ENCODE results near the gene SHANK3.

SHANK3 gene

DNA sequence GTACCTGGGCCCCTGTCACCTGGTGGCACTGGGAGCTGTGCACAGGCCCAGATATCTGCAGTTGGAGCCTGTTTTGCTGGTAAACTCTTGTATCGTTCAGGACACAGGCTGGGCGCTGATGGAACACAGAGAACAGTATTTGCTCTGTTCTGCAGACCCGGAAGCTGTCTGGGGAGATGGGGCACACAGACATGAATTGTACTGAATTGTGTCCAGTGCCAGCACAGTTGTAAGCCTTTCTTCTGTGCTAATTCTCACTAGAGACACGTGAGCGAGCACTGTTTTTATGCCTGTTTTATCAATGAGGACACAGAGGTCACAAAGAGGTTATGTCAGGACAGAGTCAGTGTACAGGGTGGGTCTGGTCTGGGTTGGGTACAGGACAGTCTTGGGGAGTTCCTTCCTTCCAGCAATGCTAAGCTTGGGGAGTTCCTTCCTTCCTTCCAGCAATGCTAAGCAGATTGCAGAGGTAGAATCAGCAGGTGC lies 41.0 kb downstream of the SHANK3 start:
- no peak for DNase-seq (ENCODE audit: low read depth)

- no peak for DNase-seq (ENCODE audit: low read depth)
Measured at GRCh38 chr22:50714150-50714549, 41.5 kb downstream of the SHANK3 start.

DNA sequence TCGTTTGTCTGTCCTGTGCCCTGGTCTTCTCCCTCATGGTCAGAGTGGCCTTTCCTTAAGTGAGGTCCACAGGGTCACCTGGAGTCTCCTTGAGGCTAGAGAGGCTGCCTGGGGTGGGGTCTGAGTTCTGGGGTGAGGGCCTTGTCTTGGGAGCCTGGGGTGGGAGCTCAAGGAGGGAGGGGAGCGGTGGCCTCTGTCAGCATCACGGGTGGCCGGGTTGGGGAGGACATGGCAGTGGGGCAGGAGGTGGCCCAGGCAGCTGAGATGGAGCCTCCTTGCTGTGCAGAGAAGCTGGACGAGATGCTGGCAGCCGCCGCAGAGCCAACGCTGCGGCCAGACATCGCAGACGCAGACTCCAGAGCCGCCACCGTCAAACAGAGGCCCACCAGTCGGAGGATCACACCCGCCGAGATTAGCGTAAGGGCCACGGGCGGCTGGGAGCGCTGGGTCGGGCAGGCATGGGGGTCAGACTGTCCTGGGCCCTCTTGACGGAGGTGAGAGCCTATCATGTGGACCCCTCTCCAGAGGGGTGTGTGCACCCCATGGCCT lies 42.1 kb downstream of the SHANK3 start:
- no peak for DNase-seq (ENCODE audit: low read depth)

GRCh38 chr22:50715250-50715649 lies 42.6 kb downstream of the SHANK3 start:
- no peak for DNase-seq (ENCODE audit: low read depth)

DNA sequence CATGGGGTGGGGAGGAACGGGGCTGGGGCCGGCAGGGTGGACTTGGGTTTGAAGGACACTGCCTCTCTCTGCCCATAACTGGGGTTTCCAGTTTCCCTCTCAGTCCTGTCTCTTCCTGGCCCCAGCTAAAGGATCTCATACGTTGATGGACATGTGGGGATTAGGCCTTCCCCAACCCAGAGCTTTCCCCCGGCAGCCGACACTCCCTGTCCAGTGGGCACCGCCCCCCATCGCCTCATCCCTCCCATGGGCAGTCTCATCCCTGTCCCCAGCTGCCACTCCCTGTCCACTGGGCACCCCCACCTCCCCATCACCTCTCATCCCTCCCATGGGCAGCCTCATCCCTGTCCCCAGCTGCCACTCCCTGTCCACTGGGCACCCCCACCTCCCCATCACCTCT lies 43.2 kb downstream of the SHANK3 start:
- no peak for DNase-seq (ENCODE audit: low read depth)

- DNase-seq (ENCODE audit: low read depth) = no peak
Measured at GRCh38 chr22:50716290-50717024, 43.8 kb downstream of the SHANK3 start.

DNA sequence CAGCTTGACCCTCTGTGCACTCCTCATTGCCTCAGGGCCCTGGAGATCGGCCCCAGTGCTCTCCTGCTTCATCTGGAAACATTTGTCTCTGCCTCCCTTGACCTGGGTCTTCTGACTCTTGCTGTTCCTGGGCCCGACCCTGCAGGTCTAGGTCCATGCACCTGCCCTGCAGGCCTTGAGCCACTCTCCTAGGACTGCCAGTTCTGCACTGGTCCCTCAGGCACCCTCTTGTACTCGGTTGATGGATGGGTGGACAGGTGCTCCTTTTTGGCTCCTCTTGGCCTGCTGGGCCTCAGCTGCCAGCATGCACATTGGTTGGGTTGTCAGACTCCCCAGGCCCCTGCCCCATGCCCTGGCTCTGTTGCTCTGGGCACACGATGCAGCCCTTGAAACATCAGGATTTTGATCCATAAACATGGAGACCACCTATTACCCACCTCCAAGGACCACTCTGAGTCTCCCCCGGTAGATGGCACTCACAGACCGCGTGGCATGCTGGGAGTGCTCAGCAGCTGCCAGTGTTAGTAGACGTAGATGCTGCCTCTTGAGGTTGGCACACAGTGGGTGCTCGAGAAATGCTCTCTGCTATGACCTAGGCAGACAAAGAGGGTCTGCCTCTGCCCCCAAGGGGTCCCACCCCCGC lies 45.2 kb downstream of the SHANK3 start:
- no peak for DNase-seq (ENCODE audit: low read depth)

DNA sequence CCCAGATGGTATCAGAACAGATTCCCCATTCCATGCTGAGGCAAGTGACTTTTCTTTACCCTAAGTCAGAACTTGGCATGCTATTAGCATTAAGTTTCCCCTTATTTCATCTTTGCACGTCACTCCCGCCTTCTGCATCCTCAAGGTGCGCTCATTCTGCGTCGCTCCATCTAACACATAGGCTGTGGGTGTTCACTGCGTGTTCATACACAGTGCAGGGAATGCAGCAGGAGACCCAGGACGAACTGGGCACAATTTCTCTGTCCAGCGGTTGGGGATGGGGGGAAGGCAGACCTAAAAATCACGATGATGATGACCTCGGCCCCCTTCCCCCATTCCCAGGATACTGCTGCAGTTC lies 45.7 kb downstream of the SHANK3 start:
- no peak for DNase-seq (ENCODE audit: low read depth)

DNA sequence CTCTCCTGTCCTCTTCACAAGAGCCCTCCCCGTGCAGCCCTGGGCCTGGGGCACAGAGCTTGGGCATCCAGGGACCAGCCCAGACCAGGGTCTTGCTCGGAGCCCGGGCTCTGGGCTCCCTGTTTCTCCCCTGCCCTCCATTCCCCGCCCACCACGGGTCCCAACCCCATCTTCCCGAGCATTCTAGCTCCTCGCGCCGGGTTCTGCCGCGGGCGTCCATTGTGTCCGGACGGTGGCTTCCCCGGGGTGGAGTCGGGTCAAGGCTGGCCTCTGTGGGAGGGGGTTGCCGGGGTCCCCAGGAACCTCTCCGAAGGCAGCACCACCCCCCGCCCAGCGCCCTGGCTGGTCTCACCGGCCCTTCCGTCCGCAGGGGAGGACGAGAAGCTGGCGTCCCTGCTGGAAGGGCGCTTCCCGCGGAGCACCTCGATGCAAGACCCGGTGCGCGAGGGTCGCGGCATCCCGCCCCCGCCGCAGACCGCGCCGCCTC lies 47.2 kb downstream of the SHANK3 start:
- no peak for DNase-seq (ENCODE audit: low read depth)

DNA sequence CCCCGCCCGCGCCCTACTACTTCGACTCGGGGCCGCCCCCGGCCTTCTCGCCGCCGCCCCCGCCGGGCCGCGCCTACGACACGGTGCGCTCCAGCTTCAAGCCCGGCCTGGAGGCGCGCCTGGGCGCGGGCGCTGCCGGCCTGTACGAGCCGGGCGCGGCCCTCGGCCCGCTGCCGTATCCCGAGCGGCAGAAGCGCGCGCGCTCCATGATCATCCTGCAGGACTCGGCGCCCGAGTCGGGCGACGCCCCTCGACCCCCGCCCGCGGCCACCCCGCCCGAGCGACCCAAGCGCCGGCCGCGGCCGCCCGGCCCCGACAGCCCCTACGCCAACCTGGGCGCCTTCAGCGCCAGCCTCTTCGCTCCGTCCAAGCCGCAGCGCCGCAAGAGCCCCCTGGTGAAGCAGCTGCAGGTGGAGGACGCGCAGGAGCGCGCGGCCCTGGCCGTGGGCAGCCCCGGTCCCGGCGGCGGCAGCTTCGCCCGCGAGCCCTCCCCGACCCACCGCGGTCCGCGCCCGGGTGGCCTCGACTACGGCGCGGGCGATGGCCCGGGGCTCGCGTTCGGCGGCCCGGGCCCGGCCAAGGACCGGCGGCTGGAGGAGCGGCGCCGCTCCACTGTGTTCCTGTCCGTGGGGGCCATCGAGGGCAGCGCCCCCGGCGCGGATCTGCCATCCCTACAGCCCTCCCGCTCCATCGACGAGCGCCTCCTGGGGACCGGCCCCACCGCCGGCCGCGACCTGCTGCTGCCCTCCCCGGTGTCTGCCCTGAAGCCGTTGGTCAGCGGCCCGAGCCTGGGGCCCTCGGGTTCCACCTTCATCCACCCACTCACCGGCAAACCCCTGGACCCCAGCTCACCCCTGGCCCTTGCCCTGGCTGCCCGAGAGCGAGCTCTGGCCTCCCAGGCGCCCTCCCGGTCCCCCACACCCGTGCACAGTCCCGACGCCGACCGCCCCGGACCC lies 48.0 kb downstream of the SHANK3 start:
- no peak for DNase-seq (ENCODE audit: low read depth)

DNA sequence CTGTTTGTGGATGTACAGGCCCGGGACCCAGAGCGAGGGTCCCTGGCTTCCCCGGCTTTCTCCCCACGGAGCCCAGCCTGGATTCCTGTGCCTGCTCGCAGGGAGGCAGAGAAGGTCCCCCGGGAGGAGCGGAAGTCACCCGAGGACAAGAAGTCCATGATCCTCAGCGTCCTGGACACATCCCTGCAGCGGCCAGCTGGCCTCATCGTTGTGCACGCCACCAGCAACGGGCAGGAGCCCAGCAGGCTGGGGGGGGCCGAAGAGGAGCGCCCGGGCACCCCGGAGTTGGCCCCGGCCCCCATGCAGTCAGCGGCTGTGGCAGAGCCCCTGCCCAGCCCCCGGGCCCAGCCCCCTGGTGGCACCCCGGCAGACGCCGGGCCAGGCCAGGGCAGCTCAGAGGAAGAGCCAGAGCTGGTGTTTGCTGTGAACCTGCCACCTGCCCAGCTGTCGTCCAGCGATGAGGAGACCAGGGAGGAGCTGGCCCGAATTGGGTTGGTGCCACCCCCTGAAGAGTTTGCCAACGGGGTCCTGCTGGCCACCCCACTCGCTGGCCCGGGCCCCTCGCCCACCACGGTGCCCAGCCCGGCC lies 48.7 kb downstream of the SHANK3 start:
- DNase-seq (ENCODE audit: low read depth) = no peak

GRCh38 chr22:50722048-50722701 lies 49.6 kb downstream of the SHANK3 start:
- DNase-seq (ENCODE audit: low read depth) = no peak

Measured in fibroblast of gingiva (primary cell).